GM23248 (cell line): ENCODE measurements around the gene DDIAS. TPM values are rescaled to one million over a fixed set of nuclear protein-coding genes. Genes with fewer than 3 reads are reported as not detected.
A peak's percentile ranks its signal among the peaks of the same experiment; 100 is the strongest.

Source experiments
- DNase-seq: peaks from one replicate; pipeline ENCODE4 v3.0.0-alpha.2; 2015
- H2AFZ ChIP-seq: fragments of 200-600 bp; sonication (generic); 2 replicates; pipeline ENCODE4 v1.6.1; 2016; ENCODE audit warnings: antibody characterized with exemption
- H3F3A ChIP-seq: fragments of 200-600 bp; sonication (generic); 2 replicates; pipeline ENCODE4 v1.6.1; 2016; ENCODE audit warnings: mild to moderate bottlenecking, antibody characterized with exemption, mixed run types; ENCODE audit not compliant: insufficient read depth
- H3K27ac ChIP-seq: fragments of 200-600 bp; sonication (generic); 2 replicates; pipeline ENCODE4 v1.5.1; 2016; ENCODE audit warnings: mild to moderate bottlenecking
- H3K27me3 ChIP-seq: fragments of 200-600 bp; sonication (generic); replicated peaks from 2 replicates; pipeline ENCODE4 v1.6.1; 2016; ENCODE audit warnings: mild to moderate bottlenecking; ENCODE audit not compliant: insufficient read depth
- H3K36me3 ChIP-seq: fragments of 200-600 bp; sonication (generic); 2 replicates; pipeline ENCODE4 v1.6.1; 2016; ENCODE audit warnings: low read depth, mild to moderate bottlenecking
- H3K4me1 ChIP-seq: fragments of 200-600 bp; sonication (generic); 2 replicates; pipeline ENCODE4 v1.6.1; 2016; ENCODE audit warnings: mild to moderate bottlenecking; ENCODE audit not compliant: insufficient read depth
- H3K4me2 ChIP-seq: fragments of 200-600 bp; sonication (generic); one replicate; pipeline ENCODE4 v1.6.1; 2016; ENCODE audit warnings: mild to moderate bottlenecking; ENCODE audit not compliant: unreplicated experiment
- H3K4me3 ChIP-seq: fragments of 200-600 bp; sonication (generic); 2 replicates; pipeline ENCODE4 v1.5.1; 2016; ENCODE audit warnings: mild to moderate bottlenecking
- H3K79me2 ChIP-seq: fragments of 200-600 bp; sonication (generic); 2 replicates; pipeline ENCODE4 v1.6.1; 2016; ENCODE audit warnings: mild to moderate bottlenecking; ENCODE audit not compliant: insufficient read depth
- H3K9ac ChIP-seq: fragments of 200-600 bp; sonication (generic); 2 replicates; pipeline ENCODE4 v1.6.1; 2016; ENCODE audit warnings: mild to moderate bottlenecking
- H3K9me2 ChIP-seq: fragments of 200-600 bp; sonication (generic); 2 replicates; pipeline ENCODE4 v1.6.1; 2016; ENCODE audit warnings: mixed run types, mild to moderate bottlenecking, moderate library complexity; ENCODE audit not compliant: insufficient read depth
- H3K9me3 ChIP-seq: fragments of 200-600 bp; sonication (generic); one replicate; pipeline ENCODE4 v1.6.1; 2017; ENCODE audit warnings: low read depth
- H4K20me1 ChIP-seq: fragments of 200-600 bp; sonication (generic); 2 replicates; pipeline ENCODE4 v1.6.0; 2016; ENCODE audit not compliant: insufficient read depth
- EZH2 ChIP-seq: fragments of 200-600 bp; sonication (generic); IDR thresholded peaks from 2 replicates; pipeline ENCODE4 v1.6.1; 2018; ENCODE audit warnings: antibody characterized with exemption, mild to moderate bottlenecking; ENCODE audit not compliant: insufficient read depth, poor library complexity, severe bottlenecking
- EZH2phosphoT487 ChIP-seq: fragments of 200-600 bp; sonication (generic); IDR thresholded peaks from 2 replicates; pipeline ENCODE4 v1.6.1; 2018; ENCODE audit warnings: antibody characterized with exemption, moderate library complexity, mild to moderate bottlenecking, low read depth; ENCODE audit not compliant: insufficient read depth
- WGBS, 2 experiments: methylation state at CpG; one replicate each; pipeline ENCODE4 v1.1.6; 2015 to 2017; ENCODE audit warnings: low lambda C conversion rate in 2 of 2, low coverage in 1 of 2; ENCODE audit errors: missing lambda C conversion rate in 2 of 2; 5-methylcytosine and 5-hydroxymethylcytosine counted together
- in situ Hi-C: fragments of 300-500 bp; cut with MboI; formaldehyde crosslinking; loops from 2 replicates; pipeline ENCODE4 v1.15.0; 2020
- polyA plus RNA-seq: library from polyadenylated mRNA; unstranded; fragments of >200 nt; fragmentation: Nextera tagmentation; extraction: Ambion mirVana; gene quantifications from 2 replicates; pipeline ENCODE4 v1.2.1, GENCODE V29; 2016
- total RNA-seq: library from RNA; depleted of rRNA; stranded (reverse); fragments of >200 nt; shearing (Covaris generic); gene quantifications from 2 replicates; pipeline ENCODE4 v1.2.3, GENCODE V29; 2014

DDIAS gene
- total and polyA plus RNA-seq, 2 experiments from 2014 or later: 5.0 to 5.4 TPM

GRCh38 chr11:82899957-82900276, 1.6 kb upstream of the DDIAS start:
- Histone ChIP-seq H3K9ac (peak overlapping the region; percentile 85), H3K4me3 (peak overlapping the region; percentile 94), H3F3A (no peaks in the 10 kb centered on the region), H3K9me2 (no peaks in the 10 kb centered on the region), H3K36me3 (no peaks in the 10 kb centered on the region), H2AFZ (peak overlapping the region; percentile 93), H3K4me1 (0 out of 2 replicates have a peak, but pooled peaks cover 5% of the 10 kb centered on the region), H4K20me1 (no peaks in the 10 kb centered on the region), H3K27ac (peak overlapping the region; percentile 91), H3K9me3 (no peaks in the 10 kb centered on the region), H3K79me2 (peaks cover 30% of the 10 kb centered on the region), H3K4me2 (peak overlapping the region; percentile 99), H3K27me3 (no peaks in the 10 kb centered on the region)
- peak; percentile 14 for DNase-seq
- in situ Hi-C loops: loop anchor here (10.0 kb wide), 2 partner anchors 265 to 355 kb away; no protein-coding TSS in a partner anchor
- TF ChIP-seq EZH2phosphoT487: no peak
- TF ChIP-seq EZH2: no peak
- WGBS, 2 experiments: 1% methylated on average over 11 of the region's 11 CpGs

- H3K27me3 ChIP-seq: no peaks in the 10 kb centered on the region
- peaks cover 30% of the 10 kb centered on the region for H3K79me2 ChIP-seq
- H3K9ac ChIP-seq: peak within 1 kb of the TSS; percentile 85
- H3F3A ChIP-seq: no peaks in the 10 kb centered on the region
- WGBS, 2 experiments: 1 to 2% methylated on average over 39 to 40 of the region's 40 CpGs
- in situ Hi-C loops: loop anchor here (10.0 kb wide), 2 partner anchors 264 to 354 kb away; no protein-coding TSS in a partner anchor
- peak; percentile 97 for DNase-seq
- H2AFZ ChIP-seq: peak within 1 kb of the TSS; percentile 93
- peak within 1 kb of the TSS; percentile 94 for H3K4me3 ChIP-seq
- no peaks in the 10 kb centered on the region for H3K36me3 ChIP-seq
- no peaks in the 10 kb centered on the region for H4K20me1 ChIP-seq
- H3K4me2 ChIP-seq: peak within 1 kb of the TSS; percentile 99
- H3K4me1 ChIP-seq: 0 out of 2 replicates have a peak, but pooled peaks cover 5% of the 10 kb centered on the region
- no peaks in the 10 kb centered on the region for H3K9me3 ChIP-seq
- peak within 1 kb of the TSS; percentile 91 for H3K27ac ChIP-seq
- TF ChIP-seq EZH2phosphoT487 (no peak), EZH2 (no peak)
- no peaks in the 10 kb centered on the region for H3K9me2 ChIP-seq
Observed at GRCh38 chr11:82900277-82901164, 1.0 kb upstream of the DDIAS start, which contains the start of gene PRCP. Gene PRCP (minus strand): TSS chr11:82900430. CDS start chr11:82900402, 28 bp downstream.

DNA sequence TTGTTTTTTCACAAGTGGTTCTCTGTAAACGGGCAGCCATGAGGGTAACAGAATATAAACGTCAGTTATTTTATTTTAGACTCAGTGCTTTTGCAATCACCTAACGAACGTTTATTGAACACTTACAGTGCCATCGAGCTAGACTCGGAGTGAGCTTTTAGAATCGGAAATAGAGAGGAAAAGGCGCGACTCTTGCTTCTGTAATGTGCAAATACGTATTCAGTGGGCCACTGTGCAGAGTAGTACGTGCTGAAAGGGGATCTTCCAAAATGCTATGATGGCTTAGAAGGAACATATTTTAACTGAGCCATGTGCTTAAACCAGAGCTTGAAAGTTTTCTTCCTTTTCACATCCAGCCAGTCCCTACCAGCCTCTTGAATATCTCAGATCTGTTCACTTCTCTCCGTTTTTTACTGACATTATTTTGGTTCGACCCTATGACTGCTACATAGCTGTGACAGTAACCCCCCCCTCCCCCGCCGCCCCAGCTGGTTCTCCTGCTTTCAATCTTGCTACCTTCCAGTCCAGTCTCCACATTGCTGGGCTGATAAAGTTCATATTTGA, 468 bp downstream of the DDIAS start:
- H3K9me3 ChIP-seq: no peaks in the 10 kb centered on the region
- H3K79me2 ChIP-seq: peaks cover 38% of the 10 kb centered on the region
- H3K9ac ChIP-seq: peak overlapping the region; percentile 37; the same call in 1 of the 2 replicates
- no peaks in the 10 kb centered on the region for H3K36me3 ChIP-seq
- no peak for DNase-seq
- peak overlapping the region; percentile 99 for H3K4me2 ChIP-seq
- TF ChIP-seq EZH2phosphoT487 (no peak), EZH2 (no peak)
- in situ Hi-C loops: loop anchor here (10.0 kb wide), 2 partner anchors 263 to 353 kb away; no protein-coding TSS in a partner anchor
- no peaks in the 10 kb centered on the region for H3F3A ChIP-seq
- no peaks in the 10 kb centered on the region for H3K9me2 ChIP-seq
- H3K4me3 ChIP-seq: peak overlapping the region; percentile 94
- H2AFZ ChIP-seq: peak overlapping the region; percentile 93
- H3K27ac ChIP-seq: no peak overlapping the region
- H3K27me3 ChIP-seq: no peaks in the 10 kb centered on the region
- 0 to 1% methylated on average over 15 of the region's 15 CpGs for WGBS, 2 experiments
- no peaks in the 10 kb centered on the region for H4K20me1 ChIP-seq
- H3K4me1 ChIP-seq: peaks cover 13% of the 10 kb centered on the region; the same call in 1 of the 2 replicates

GRCh38 chr11:82902880-82903279, 1.3 kb downstream of the DDIAS start:
- Histone ChIP-seq H3K79me2 (peaks cover 40% of the 10 kb centered on the region), H3F3A (no peaks in the 10 kb centered on the region), H4K20me1 (no peaks in the 10 kb centered on the region), H3K9ac (no peak overlapping the region), H3K27me3 (no peaks in the 10 kb centered on the region), H3K36me3 (no peaks in the 10 kb centered on the region), H3K4me2 (no peak overlapping the region), H3K9me2 (no peaks in the 10 kb centered on the region), H3K4me3 (no peak overlapping the region), H3K4me1 (peaks cover 15% of the 10 kb centered on the region; the same call in 1 of the 2 replicates), H3K9me3 (no peaks in the 10 kb centered on the region), H3K27ac (no peak overlapping the region), H2AFZ (no peak overlapping the region)
- no peak for DNase-seq
- in situ Hi-C loops: loop anchor here (10.0 kb wide), 2 partner anchors 262 to 352 kb away; no protein-coding TSS in a partner anchor
- WGBS, 2 experiments: 78 to 80% methylated on average over 3 of the region's 3 CpGs
- no peak for TF ChIP-seq EZH2phosphoT487
- no peak for TF ChIP-seq EZH2
